Endothelial cell of umbilical vein (primary cell): ENCODE measurements around the gene GIT2. TPM values are rescaled to one million over a fixed set of nuclear protein-coding genes. Genes with fewer than 3 reads are reported as not detected.

Experiments used
- BruUV-seq: library from RNA; stranded (reverse); fragments of 400-500 nt; replicated peaks from 2 replicates; lab custom pipeline; 2021; lab: Mats Ljungman, UMichigan
- CTCF ChIA-PET: fragments of 300-600, 350-600 bp; sonication (Branson Sonifier 250); formaldehyde crosslinking; loops from one replicate; lab custom pipeline; 2021; ENCODE audit warnings: antibody characterized with exemption, inconsistent platforms; lab: Charles Lee
- POLR2A ChIA-PET: fragments of 300-600, 350-600 bp; sonication (Branson Sonifier 250); formaldehyde crosslinking; loops from one replicate; lab custom pipeline; 2021; ENCODE audit warnings: antibody characterized with exemption, inconsistent platforms; lab: Charles Lee
- DNase-seq: peaks from one replicate; pipeline ENCODE4 v3.0.0-alpha.2; 2011; ENCODE audit warnings: low read depth, low spot score
- FAIRE-seq: peaks from 2 replicates; lab custom pipeline; 2011; peaks lifted over from hg19 to GRCh38; lab: Jason Lieb, UNC
- H2AFZ ChIP-seq: 2 replicates; pipeline ENCODE4 v1.6.0; 2012; ENCODE audit warnings: low read depth, low read length, control low read depth, inconsistent platforms
- H3K27ac ChIP-seq: 2 replicates; pipeline ENCODE4 v1.5.1; 2011; ENCODE audit warnings: low read depth, mild to moderate bottlenecking, control low read depth, low read length, moderate library complexity; ENCODE audit not compliant: insufficient read depth
- H3K27me3 ChIP-seq, 2 experiments: 2 replicates each; pipeline versions ENCODE4 v1.6.0 to v1.6.1; 2011; ENCODE audit warnings: low read length in 2 of 2, mixed read lengths in 1 of 2; ENCODE audit not compliant: control insufficient read depth in 2 of 2, insufficient read depth in 2 of 2
- H3K36me3 ChIP-seq, 2 experiments: 2 replicates in 1 of 2; 3 replicates in 1 of 2; pipeline ENCODE4 v1.5.1; 2011; ENCODE audit warnings: low read length in 2 of 2, mild to moderate bottlenecking in 1 of 2, moderate library complexity in 1 of 2; ENCODE audit not compliant: control insufficient read depth in 2 of 2, insufficient read depth in 2 of 2; ENCODE audit errors: extremely low read depth in 1 of 2
- H3K4me1 ChIP-seq: 3 replicates; pipeline ENCODE4 v1.5.1; 2011; ENCODE audit warnings: mild to moderate bottlenecking, low read length; ENCODE audit not compliant: control insufficient read depth, insufficient read depth; ENCODE audit errors: extremely low read depth
- H3K4me2 ChIP-seq: 2 replicates; pipeline ENCODE4 v1.6.1; 2011; ENCODE audit warnings: low read length, control low read depth, mixed read lengths; ENCODE audit not compliant: insufficient read depth
- H3K4me3 ChIP-seq, 3 experiments: fragments of 200-600 bp in 1 of 3; sonication (generic), shearing (Covaris generic) in 1 of 3; replicated peaks in 1 of 3; 2 replicates each; pipeline ENCODE4 v1.5.1; 2011 to 2016; ENCODE audit warnings: control low read depth in 3 of 3, low read length in 3 of 3, mild to moderate bottlenecking in 2 of 3, inconsistent platforms in 1 of 3, low read depth in 1 of 3, moderate library complexity in 1 of 3; ENCODE audit not compliant: insufficient read depth in 1 of 3
- H3K79me2 ChIP-seq: 2 replicates; pipeline ENCODE4 v1.6.0; 2012; ENCODE audit warnings: low read length, inconsistent platforms; ENCODE audit not compliant: control insufficient read depth, insufficient read depth
- H3K9ac ChIP-seq: replicated peaks from 2 replicates; pipeline ENCODE3; 2011; ENCODE audit warnings: low read length, control low read depth; ENCODE audit not compliant: insufficient read depth; ENCODE audit errors: extremely low read depth
- H3K9me1 ChIP-seq: replicated peaks from 3 replicates; pipeline ENCODE4 v1.6.0; 2011; ENCODE audit warnings: mild to moderate bottlenecking, low read length; ENCODE audit not compliant: control insufficient read depth, insufficient read depth; ENCODE audit errors: extremely low read depth
- H3K9me3 ChIP-seq: replicated peaks from 2 replicates; pipeline ENCODE4 v1.5.1; 2012; ENCODE audit warnings: low read length, inconsistent platforms; ENCODE audit not compliant: control insufficient read depth, insufficient read depth
- H4K20me1 ChIP-seq: replicated peaks from 2 replicates; pipeline ENCODE3; 2011; ENCODE audit warnings: mild to moderate bottlenecking, low read length; ENCODE audit not compliant: control insufficient read depth, insufficient read depth; ENCODE audit errors: extremely low read depth
- EZH2 ChIP-seq: IDR thresholded peaks from 2 replicates; pipeline ENCODE4 v1.6.1; 2012; ENCODE audit warnings: borderline replicate concordance, low read depth, mild to moderate bottlenecking, moderate library complexity, low read length, inconsistent platforms; ENCODE audit not compliant: severe bottlenecking
- FOS ChIP-seq: IDR thresholded peaks from 2 replicates; pipeline ENCODE4 v1.6.1; 2011; ENCODE audit warnings: mild to moderate bottlenecking, low read length, moderate library complexity, borderline replicate concordance; ENCODE audit not compliant: insufficient read depth
- GATA2 ChIP-seq: IDR thresholded peaks from 2 replicates; pipeline ENCODE4 v1.7.0; 2011; ENCODE audit warnings: low read depth, mild to moderate bottlenecking, moderate library complexity, mixed read lengths, low read length; ENCODE audit not compliant: insufficient read length, insufficient read depth
- JUN ChIP-seq: IDR thresholded peaks from 2 replicates; pipeline ENCODE4 v1.6.1; 2011; ENCODE audit warnings: borderline replicate concordance, low read depth; ENCODE audit not compliant: insufficient read length, insufficient read depth
- MAX ChIP-seq: IDR thresholded peaks from 2 replicates; pipeline ENCODE4 v1.6.1; 2011; ENCODE audit not compliant: insufficient read depth, insufficient read length
- MYC ChIP-seq: IDR thresholded peaks from one replicate; pipeline ENCODE4 v1.6.1; 2011; ENCODE audit warnings: mild to moderate bottlenecking, low read depth, low read length
- POLR2A ChIP-seq: IDR thresholded peaks from 2 replicates; pipeline ENCODE4 v1.6.1; 2012; ENCODE audit warnings: low read depth, mild to moderate bottlenecking, control low read depth, low read length
- POLR2AphosphoS5 ChIP-seq: IDR thresholded peaks from 2 replicates; pipeline ENCODE4 v1.6.1; 2012; ENCODE audit warnings: low read depth, mild to moderate bottlenecking, control low read depth, low read length, moderate library complexity; ENCODE audit not compliant: insufficient read depth
- dilution Hi-C: fragments of 300-500 bp; cut with MboI; formaldehyde crosslinking; loops from one replicate; pipeline ENCODE4 v1.15.0; 2019; ENCODE audit warnings: low sequenced_read_pairs; ENCODE audit not compliant: extremely low pct_ligation_motif_present
- intact Hi-C: fragments of 100-400 bp; cut with micrococcal nuclease; formaldehyde crosslinking; loops from one replicate; pipeline ENCODE4 v1.10.0; 2022
- polyA plus RNA-seq, 4 experiments: library from polyadenylated mRNA; depleted of rRNA in 3 of 4; stranded (reverse) in 3 of 4; unstranded in 1 of 4; fragments of >200 nt; gene quantifications; 2 replicates each; pipeline versions ENCODE4 v1.2.1 to v1.2.3, GENCODE V29; 2011 to 2012; ENCODE audit warnings: missing spikeins in 1 of 4
- total RNA-seq: library from RNA; stranded (reverse); gene quantifications from 2 replicates; pipeline ENCODE4 v1.2.3, GENCODE V29; 2021
- TF ChIP-seq, protein P1 (sequence below), 2 donors: IDR thresholded peaks; 1 replicate in 1 of 2; 2 replicates in 1 of 2; pipeline ENCODE4 v1.5.1; 2011; ENCODE audit warnings: low read length in 2 of 2, mild to moderate bottlenecking in 2 of 2, moderate library complexity in 2 of 2, control low read depth in 1 of 2, inconsistent platforms in 1 of 2, low read depth in 1 of 2; ENCODE audit not compliant: insufficient read depth in 1 of 2; ENCODE audit errors: extremely low read depth in 1 of 2

The GIT2 gene
- total and polyA plus RNA-seq, 2 donors (not counting 3 experiments of a cell fraction or from before 2014, with no cell fraction given): 37.3 to 77.2 TPM

DNA sequence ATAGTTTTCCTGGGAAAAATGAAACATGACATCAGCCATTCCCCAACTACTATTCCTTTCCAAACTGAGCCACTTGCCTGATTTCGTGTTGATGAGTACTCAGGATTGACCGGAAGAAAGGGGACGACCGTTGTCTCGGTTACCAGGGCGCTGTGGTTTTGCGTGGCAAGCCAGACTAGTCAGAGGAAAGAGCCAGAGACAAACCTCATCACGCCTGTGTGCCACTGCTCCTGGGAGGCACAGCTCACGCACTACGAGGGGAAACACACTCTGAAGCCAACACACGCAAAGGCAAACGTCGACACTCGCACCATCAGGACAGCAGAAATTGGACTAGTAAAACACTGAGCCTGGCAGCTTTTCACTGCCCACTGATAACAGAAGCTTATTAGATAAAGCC lies 35.0 kb downstream of the GIT2 start:
- intact Hi-C loops: no loop called here
- H3K27ac ChIP-seq: no peak overlapping the region

More for the DNA sequence above, 35.0 kb downstream of the GIT2 start:
- no peak overlapping the region for H3K4me3 ChIP-seq
- POLR2A ChIA-PET: no interaction called here
- dilution Hi-C loops: no loop called here
- TF ChIP-seq EZH2 (no peak), FOS (no peak), MYC (no peak), POLR2A (no peak), POLR2AphosphoS5 (no peak), JUN (no peak), MAX (no peak), GATA2 (no peak)
- TF ChIP-seq, protein P1, sequence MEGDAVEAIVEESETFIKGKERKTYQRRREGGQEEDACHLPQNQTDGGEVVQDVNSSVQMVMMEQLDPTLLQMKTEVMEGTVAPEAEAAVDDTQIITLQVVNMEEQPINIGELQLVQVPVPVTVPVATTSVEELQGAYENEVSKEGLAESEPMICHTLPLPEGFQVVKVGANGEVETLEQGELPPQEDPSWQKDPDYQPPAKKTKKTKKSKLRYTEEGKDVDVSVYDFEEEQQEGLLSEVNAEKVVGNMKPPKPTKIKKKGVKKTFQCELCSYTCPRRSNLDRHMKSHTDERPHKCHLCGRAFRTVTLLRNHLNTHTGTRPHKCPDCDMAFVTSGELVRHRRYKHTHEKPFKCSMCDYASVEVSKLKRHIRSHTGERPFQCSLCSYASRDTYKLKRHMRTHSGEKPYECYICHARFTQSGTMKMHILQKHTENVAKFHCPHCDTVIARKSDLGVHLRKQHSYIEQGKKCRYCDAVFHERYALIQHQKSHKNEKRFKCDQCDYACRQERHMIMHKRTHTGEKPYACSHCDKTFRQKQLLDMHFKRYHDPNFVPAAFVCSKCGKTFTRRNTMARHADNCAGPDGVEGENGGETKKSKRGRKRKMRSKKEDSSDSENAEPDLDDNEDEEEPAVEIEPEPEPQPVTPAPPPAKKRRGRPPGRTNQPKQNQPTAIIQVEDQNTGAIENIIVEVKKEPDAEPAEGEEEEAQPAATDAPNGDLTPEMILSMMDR (IDR thresholded peaks at IDR 0.05; ENCODE audit: extremely low read depth in 1 of 2, insufficient read depth in 1 of 2, low read depth in 1 of 2, low read length in 2 of 2): no peak
- H3K4me2 ChIP-seq: no peak overlapping the region
- CTCF ChIA-PET: no interaction called here
- no peaks in the 10 kb centered on the region for H3K9me3 ChIP-seq
- BruUV-seq: no TSS peak
- H4K20me1 ChIP-seq: no peaks in the 10 kb centered on the region
- DNase-seq (no peak), FAIRE-seq (no peak)
- H3K27me3 ChIP-seq: no peaks in the 10 kb centered on the region
- peaks cover 13 to 17% of the 10 kb centered on the region in 2 experiments for H3K36me3 ChIP-seq
- H3K4me1 ChIP-seq: peaks cover 16% of the 10 kb centered on the region
- H2AFZ ChIP-seq: no peak overlapping the region
- no peaks in the 10 kb centered on the region for H3K9me1 ChIP-seq
- no peaks in the 10 kb centered on the region for H3K79me2 ChIP-seq
- no peak overlapping the region for H3K9ac ChIP-seq
